A549 (cell line): ENCODE results near the gene CUX1. TPM values are rescaled to one million over a fixed set of nuclear protein-coding genes. Genes with fewer than 3 reads are reported as not detected.

ENCODE experiments used
- ATAC-seq, 2 experiments: fragments of 200-7000 bp in 1 of 2; fragments of >200 bp in 1 of 2; cut with Nextera tagmentation in 1 of 2; cut with Tn5 transposase in 1 of 2; 3 replicates each; pipeline versions ENCODE4 v1.8.0 to v1.9.1; 2018 to 2020; ENCODE audit warnings: mild to moderate bottlenecking in 1 of 2, moderate library complexity in 1 of 2
- CTCF ChIA-PET: fragments of 300-600 bp; sonication (Branson Sonifier 250); formaldehyde crosslinking; extraction: SDS; loops from one replicate; lab custom pipeline; 2021; ENCODE audit warnings: antibody characterized with exemption, inconsistent platforms; lab: Yijun Ruan, JAX
- POLR2A ChIA-PET: fragments of 350-600 bp; formaldehyde crosslinking; extraction: SDS; loops from one replicate; lab custom pipeline; 2021; ENCODE audit warnings: antibody characterized with exemption, inconsistent platforms; lab: Yijun Ruan, JAX
- DNase-seq, 2 experiments: peaks; one replicate each; pipeline versions ENCODE4 v3.0.0 to v3.0.0-alpha.2; 2011 to 2016; ENCODE audit warnings: low read depth in 1 of 2, low spot score in 1 of 2
- FAIRE-seq: peaks from 2 replicates; lab custom pipeline; 2011; peaks lifted over from hg19 to GRCh38; lab: Jason Lieb, UNC
- H3K27ac ChIP-seq, 2 experiments: fragments of >200 bp; sonication (Bioruptor Twin); formaldehyde crosslinking; 3 replicates each; pipeline ENCODE4 v1.5.1; 2016 to 2017
- H3K4me1 ChIP-seq: fragments of >200 bp; sonication (Bioruptor Twin); formaldehyde crosslinking; 3 replicates; pipeline ENCODE4 v1.6.1; 2016
- H3K4me2 ChIP-seq: fragments of >200 bp; sonication (Bioruptor Twin); formaldehyde crosslinking; 3 replicates; pipeline ENCODE4 v1.6.1; 2016
- H3K4me3 ChIP-seq: fragments of >200 bp; sonication (Bioruptor Twin); formaldehyde crosslinking; 3 replicates; pipeline ENCODE4 v1.5.1; 2016
- H3K9me3 ChIP-seq: fragments of >200 bp; sonication (Bioruptor Twin); formaldehyde crosslinking; 3 replicates; pipeline ENCODE4 v1.6.1; 2016
- BCL3 ChIP-seq: fragments of >200 bp; sonication (Bioruptor Twin); formaldehyde crosslinking; IDR thresholded peaks from 3 replicates; pipeline ENCODE4 v1.6.1; 2016
- CBX2 ChIP-seq: fragments of 200-600 bp; sonication (generic); IDR thresholded peaks from 2 replicates; pipeline ENCODE4 v1.6.1; 2016; ENCODE audit warnings: low read depth, mild to moderate bottlenecking, borderline replicate concordance
- CEBPB ChIP-seq, 2 experiments: fragments of >200 bp in 1 of 2; sonication (Bioruptor Twin) in 1 of 2; formaldehyde crosslinking in 1 of 2; IDR thresholded peaks; 2 replicates each; pipeline ENCODE4 v1.6.1; 2012 to 2016
- EHF ChIP-seq: fragments of 250-450 bp; sonication (Bioruptor Pico); IDR thresholded peaks from 2 replicates; pipeline ENCODE4 v1.5.0; 2020; ENCODE audit warnings: mild to moderate bottlenecking
- EP300 ChIP-seq, 2 experiments: fragments of >200 bp; sonication (Bioruptor Twin); formaldehyde crosslinking; IDR thresholded peaks; 2 replicates in 1 of 2; 3 replicates in 1 of 2; pipeline ENCODE4 v1.6.1; 2016 to 2017
- FOSL2 ChIP-seq, 2 experiments: fragments of 450-650 bp in 1 of 2; fragments of >200 bp in 1 of 2; sonication (Bioruptor Twin) in 1 of 2; formaldehyde crosslinking; IDR thresholded peaks; 2 replicates each; pipeline versions ENCODE4 v1.5.0 to v1.6.1; 2016 to 2020; ENCODE audit warnings: mild to moderate bottlenecking in 1 of 2, moderate library complexity in 1 of 2
- GATA3 ChIP-seq: IDR thresholded peaks from 2 replicates; pipeline ENCODE4 v1.6.1; 2012; ENCODE audit warnings: borderline replicate concordance
- HES2 ChIP-seq: fragments of >200 bp; sonication (Bioruptor Twin); formaldehyde crosslinking; IDR thresholded peaks from 2 replicates; pipeline ENCODE4 v1.6.1; 2016
- HOXB13 ChIP-seq: fragments of 250-450 bp; sonication (Bioruptor Pico); IDR thresholded peaks from 2 replicates; pipeline ENCODE4 v1.5.0; 2020; ENCODE audit warnings: low read depth, mild to moderate bottlenecking, moderate library complexity
- HOXB5 ChIP-seq: fragments of 250-450 bp; sonication (Bioruptor Pico); IDR thresholded peaks from 2 replicates; pipeline ENCODE4 v1.5.0; 2020; ENCODE audit warnings: mild to moderate bottlenecking, moderate library complexity
- JUN ChIP-seq, 2 experiments: fragments of >200 bp; sonication (Bioruptor Twin); formaldehyde crosslinking; IDR thresholded peaks; 2 replicates in 1 of 2; 3 replicates in 1 of 2; pipeline ENCODE4 v1.6.1; 2016 to 2017
- JUNB ChIP-seq: fragments of >200 bp; sonication (Bioruptor Twin); formaldehyde crosslinking; IDR thresholded peaks from 2 replicates; pipeline ENCODE4 v1.6.1; 2016
- KDM1A ChIP-seq: fragments of 200-600 bp; sonication (generic); IDR thresholded peaks from 2 replicates; pipeline ENCODE4 v1.6.1; 2016; ENCODE audit warnings: low read depth, mild to moderate bottlenecking
- KDM5A ChIP-seq: fragments of 200-600 bp; sonication (generic); IDR thresholded peaks from 2 replicates; pipeline ENCODE4 v1.6.1; 2016; ENCODE audit warnings: antibody characterized with exemption, mild to moderate bottlenecking
- NR3C1 ChIP-seq: fragments of >200 bp; sonication (Bioruptor Twin); formaldehyde crosslinking; IDR thresholded peaks from 3 replicates; pipeline ENCODE4 v1.6.1; 2017
- PBX3 ChIP-seq: IDR thresholded peaks from 2 replicates; pipeline ENCODE4 v1.6.1; 2012
- RARB ChIP-seq: fragments of 250-450 bp; sonication (Bioruptor Pico); IDR thresholded peaks from 2 replicates; pipeline ENCODE4 v1.8.0; 2021; ENCODE audit warnings: mild to moderate bottlenecking, moderate library complexity
- RFX5 ChIP-seq: fragments of 450-650 bp; IDR thresholded peaks from 2 replicates; pipeline ENCODE4 v1.7.1; 2014; ENCODE audit warnings: antibody characterized with exemption, mild to moderate bottlenecking, moderate library complexity
- SMC3 ChIP-seq: fragments of >200 bp; sonication (Bioruptor Twin); formaldehyde crosslinking; IDR thresholded peaks from 3 replicates; pipeline ENCODE4 v1.6.1; 2018; ENCODE audit warnings: inconsistent platforms
- TFCP2L1 ChIP-seq: fragments of 250-450 bp; sonication (Bioruptor Pico); IDR thresholded peaks from 2 replicates; pipeline ENCODE4 v1.5.0; 2021; ENCODE audit warnings: mild to moderate bottlenecking
- TP53 ChIP-seq: fragments of 250-450 bp; sonication (Bioruptor Pico); IDR thresholded peaks from 2 replicates; pipeline ENCODE4 v1.5.0; 2021; ENCODE audit warnings: mild to moderate bottlenecking, moderate library complexity
- ZSCAN20 ChIP-seq: fragments of 250-450 bp; sonication (Bioruptor Pico); IDR thresholded peaks from 2 replicates; pipeline ENCODE4 v1.8.0; 2022; ENCODE audit warnings: mild to moderate bottlenecking, moderate library complexity
- WGBS: methylation state at CpG from one replicate; pipeline ENCODE4 v1.1.6; 2017; ENCODE audit errors: missing lambda C conversion rate; 5-methylcytosine and 5-hydroxymethylcytosine counted together
- polyA plus RNA-seq, 4 experiments: library from polyadenylated mRNA; depleted of rRNA in 3 of 4; stranded (reverse); fragments of >200 nt; fragmentation: RNase III in 1 of 4; extraction: RNeasy Plus Mini Kit Qiagen cat#74134 plus additional on column Dnase treatment in 1 of 4; gene quantifications; 2 replicates in 3 of 4; 3 replicates in 1 of 4; pipeline ENCODE4 v1.2.3, GENCODE V29; 2011 to 2017
- TF ChIP-seq, protein P1 (sequence below): fragments of 150-350 bp; IDR thresholded peaks from 2 replicates; pipeline ENCODE4 v1.6.1; 2014; ENCODE audit warnings: low read depth, mild to moderate bottlenecking, low read length
- TF ChIP-seq, protein P2 (sequence below): IDR thresholded peaks from 2 replicates; pipeline ENCODE4 v1.6.1; 2012

CUX1 gene
- polyA plus RNA-seq, 2 of the 4 experiments (the other 2 are of a cell fraction), result 32.7 to 33.4 TPM

GRCh38 chr7:101913247-101913721 is 95.9 kb downstream of the CUX1 start:
- FAIRE-seq (no peak), ATAC-seq (no peak), DNase-seq (no peak)
- Histone ChIP-seq H3K27ac (no peak overlapping the region; a peak in 2 of 6 replicates), H3K9me3 (no peaks in the 10 kb centered on the region), H3K4me3 (no peak overlapping the region), H3K4me1 (peaks cover 16% of the 10 kb centered on the region; the same call in 2 of the 3 replicates), H3K4me2 (no peak overlapping the region)
- ChIA-PET CTCF (interaction anchor here (1.0 kb wide), 1 partner anchor 35 kb away, joined by 3 read pairs; no protein-coding TSS in a partner anchor), POLR2A (no interaction called here)
- WGBS, result 88% methylated on average over 20 of the region's 24 CpGs
- TF ChIP-seq TP53 (CRISPR knock-in tag) (no peak), CEBPB (IDR thresholded peaks at IDR 0.05) (no peak), BCL3 (no peak), NR3C1 (no peak), ZSCAN20 (CRISPR knock-in tag) (no peak), RFX5 (no peak), GATA3 (no peak), HOXB5 (no peak), PBX3 (no peak), CBX2 (no peak), JUN (IDR thresholded peaks at IDR 0.05) (no peak), HOXB13 (CRISPR knock-in tag) (no peak), JUNB (no peak), KDM1A (no peak), EP300 (IDR thresholded peaks at IDR 0.05) (no peak), FOSL2 (IDR thresholded peaks at IDR 0.05) (no peak), FOSL2 (CRISPR knock-in tag; IDR thresholded peaks at IDR 0.05) (no peak)
- TF ChIP-seq, protein P1, sequence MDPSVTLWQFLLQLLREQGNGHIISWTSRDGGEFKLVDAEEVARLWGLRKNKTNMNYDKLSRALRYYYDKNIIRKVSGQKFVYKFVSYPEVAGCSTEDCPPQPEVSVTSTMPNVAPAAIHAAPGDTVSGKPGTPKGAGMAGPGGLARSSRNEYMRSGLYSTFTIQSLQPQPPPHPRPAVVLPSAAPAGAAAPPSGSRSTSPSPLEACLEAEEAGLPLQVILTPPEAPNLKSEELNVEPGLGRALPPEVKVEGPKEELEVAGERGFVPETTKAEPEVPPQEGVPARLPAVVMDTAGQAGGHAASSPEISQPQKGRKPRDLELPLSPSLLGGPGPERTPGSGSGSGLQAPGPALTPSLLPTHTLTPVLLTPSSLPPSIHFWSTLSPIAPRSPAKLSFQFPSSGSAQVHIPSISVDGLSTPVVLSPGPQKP, result no peak
- TF ChIP-seq, protein P2, sequence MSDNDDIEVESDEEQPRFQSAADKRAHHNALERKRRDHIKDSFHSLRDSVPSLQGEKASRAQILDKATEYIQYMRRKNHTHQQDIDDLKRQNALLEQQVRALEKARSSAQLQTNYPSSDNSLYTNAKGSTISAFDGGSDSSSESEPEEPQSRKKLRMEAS, result no peak

GRCh38 chr7:101913851-101914250 is 96.4 kb downstream of the CUX1 start:
- no peak overlapping the region for H3K4me3 ChIP-seq
- no peak overlapping the region for H3K4me2 ChIP-seq
- FAIRE-seq, result no peak
- TF ChIP-seq TFCP2L1 (CRISPR knock-in tag) (no peak), NR3C1 (no peak), JUNB (no peak), KDM1A (no peak), RARB (CRISPR knock-in tag) (no peak), EHF (CRISPR knock-in tag) (no peak), KDM5A (no peak), HES2 (no peak), SMC3 (no peak)
- ChIA-PET CTCF (no interaction called here), POLR2A (no interaction called here)
- ATAC-seq, result no peak
- 0 out of 6 replicates have a peak overlapping the region, but pooled peaks of 1 of the 2 experiments have one; percentile 13 for H3K27ac ChIP-seq
- peaks cover 16% of the 10 kb centered on the region; the same call in 2 of the 3 replicates for H3K4me1 ChIP-seq
- no peaks in the 10 kb centered on the region for H3K9me3 ChIP-seq
- DNase-seq, result no peak
- 90% methylated on average over 7 of the region's 7 CpGs for WGBS
